Activated CD8-positive, alpha-beta memory T cell treated with anti-CD3 and anti-CD28 coated beads, Interleukin-2, amount 50 U/mL, for 4 hours (primary cell): ENCODE data around the gene LAMC3.

Experiments used
- DNase-seq: peaks from one replicate; pipeline ENCODE4 v3.0.0-alpha.2; 2020

LAMC3 gene

DNA sequence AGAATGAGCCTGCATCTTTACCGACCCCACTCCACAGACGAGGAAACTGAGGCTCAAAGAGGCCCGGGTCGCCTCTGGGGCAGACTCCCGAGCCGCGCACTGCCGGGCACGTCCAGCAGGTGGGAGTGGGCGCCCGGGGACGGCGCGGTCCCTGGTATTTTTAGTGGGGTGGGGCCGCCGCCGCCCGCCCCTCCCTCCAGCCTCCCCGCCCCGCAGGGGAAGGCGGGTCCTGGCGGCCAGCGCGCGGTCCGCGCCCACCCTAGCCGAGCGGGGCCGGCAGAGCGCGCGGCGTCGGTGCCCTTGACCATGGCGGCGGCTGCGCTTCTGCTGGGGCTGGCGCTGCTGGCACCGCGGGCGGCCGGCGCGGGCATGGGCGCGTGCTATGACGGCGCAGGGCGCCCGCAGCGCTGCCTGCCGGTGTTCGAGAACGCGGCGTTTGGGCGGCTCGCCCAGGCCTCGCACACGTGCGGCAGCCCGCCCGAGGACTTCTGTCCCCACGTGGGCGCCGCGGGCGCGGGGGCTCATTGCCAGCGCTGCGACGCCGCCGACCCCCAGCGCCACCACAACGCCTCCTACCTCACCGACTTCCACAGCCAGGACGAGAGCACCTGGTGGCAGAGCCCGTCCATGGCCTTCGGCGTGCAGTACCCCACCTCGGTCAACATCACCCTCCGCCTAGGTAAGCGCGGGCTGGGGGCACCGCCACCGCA is at the start of gene LAMC3:
TSS of gene LAMC3 (plus strand) at position 266 of the 710 bp plus-strand sequence. CDS start at position 307, 41 bp downstream.
- no peak for DNase-seq

DNA sequence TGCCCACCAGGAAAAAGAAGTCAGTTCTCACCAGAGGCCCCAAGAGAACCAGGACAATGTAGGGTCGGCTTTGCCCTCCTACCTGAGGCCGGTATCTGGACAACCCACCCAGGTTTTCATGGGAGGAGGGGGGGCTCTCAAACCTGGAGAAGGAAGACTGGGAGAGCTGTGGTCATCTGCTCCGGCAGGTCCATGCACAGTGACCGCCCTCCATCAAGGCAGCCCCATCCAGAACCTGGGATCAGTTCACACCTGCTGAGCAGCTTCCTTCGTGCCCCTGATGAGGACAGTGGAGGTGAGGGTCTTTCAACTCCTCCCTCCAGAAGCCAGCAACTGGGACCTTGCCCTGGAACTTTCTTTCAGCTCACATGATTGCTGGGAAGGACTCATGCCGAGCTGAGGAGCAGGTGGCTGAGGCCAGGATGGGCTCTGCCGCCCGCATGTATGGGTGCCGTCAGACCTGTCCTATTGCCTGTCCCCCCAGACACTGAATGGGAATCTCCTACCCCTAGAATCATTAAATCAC is 49.1 kb upstream of the LAMC3 start:
- no peak for DNase-seq

GRCh38 chr9:130960522-130961378 is 48.2 kb upstream of the LAMC3 start:
- DNase-seq: no peak

DNA sequence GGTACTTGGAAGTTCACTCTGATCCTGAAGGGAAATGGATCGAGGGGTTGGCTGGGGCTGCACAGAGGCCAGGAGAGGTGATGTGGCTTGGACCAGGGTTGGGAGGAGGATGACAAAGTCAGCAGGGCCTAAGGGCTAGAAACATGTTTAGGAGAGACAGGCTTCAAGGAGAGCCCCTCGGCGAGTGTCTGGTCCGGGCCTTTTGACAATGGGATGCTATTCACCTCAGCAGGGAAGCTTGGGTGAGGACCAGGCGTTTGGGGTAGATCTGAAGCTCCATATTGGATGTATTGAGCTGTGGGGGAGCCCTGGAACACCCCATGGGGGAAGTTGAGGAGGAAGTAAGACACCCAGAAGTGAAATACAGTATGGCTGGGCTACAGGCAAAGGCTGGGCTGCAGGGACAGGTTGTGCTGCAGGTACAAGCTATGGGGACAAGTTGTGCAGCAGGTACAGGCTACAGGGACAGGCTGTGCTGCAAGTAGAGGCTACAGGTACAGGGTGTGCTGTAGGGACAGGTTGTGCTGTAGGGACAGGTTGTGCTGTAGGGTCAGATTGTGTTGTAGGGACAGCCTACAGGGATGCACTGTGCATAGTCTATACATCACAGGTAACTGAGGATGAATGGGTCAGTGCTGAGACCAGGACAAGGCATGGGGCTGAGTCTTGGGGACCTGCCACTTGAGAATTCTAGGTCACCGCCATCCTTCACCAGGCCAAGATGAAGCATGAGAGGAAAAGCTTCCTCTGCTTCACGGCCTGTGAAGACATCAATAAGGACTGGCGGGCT is 47.3 kb upstream of the LAMC3 start:
- no peak for DNase-seq

GRCh38 chr9:130962418-130963316 is 46.3 kb upstream of the LAMC3 start:
- DNase-seq: no peak

GRCh38 chr9:130963337-130963908 is 45.6 kb upstream of the LAMC3 start:
- DNase-seq: no peak

DNA sequence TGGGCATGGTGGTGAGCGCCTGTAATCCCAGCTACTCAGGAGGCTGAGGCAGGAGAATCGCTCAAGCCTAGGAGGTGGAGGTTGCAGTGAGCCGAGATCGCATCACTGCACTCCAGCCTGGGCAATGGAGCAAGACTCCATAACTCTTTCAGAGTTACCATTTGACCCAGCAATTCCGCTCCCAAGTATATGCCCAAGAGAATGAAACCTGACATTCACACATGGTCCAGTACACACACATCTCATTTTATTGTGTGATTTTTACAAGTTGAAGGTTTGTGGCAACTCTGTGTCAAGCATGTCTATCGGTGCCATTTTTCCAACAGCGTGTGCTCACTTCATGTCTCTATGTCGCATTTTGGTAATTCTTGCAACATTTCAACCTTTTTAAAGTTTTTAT is 45.1 kb upstream of the LAMC3 start:
- DNase-seq: no peak

DNA sequence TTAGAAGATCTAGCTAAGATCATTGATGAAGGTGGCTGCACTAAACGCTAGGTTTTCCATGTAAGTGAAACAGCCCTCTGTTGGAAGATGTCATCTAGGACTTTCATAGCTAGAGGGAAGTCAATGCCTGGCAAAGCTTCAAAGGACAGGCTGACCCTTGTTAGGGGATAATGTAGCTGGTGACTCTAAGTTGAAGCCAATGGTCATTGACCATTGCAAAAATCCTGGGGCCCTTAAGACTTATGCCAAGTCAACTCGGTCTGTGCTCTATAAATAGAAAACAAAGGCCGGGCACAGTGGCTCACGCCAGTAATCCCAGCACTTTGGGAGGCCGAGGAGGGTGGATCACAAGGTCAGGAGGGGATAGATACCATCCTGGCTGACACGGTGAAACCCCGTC is 43.3 kb upstream of the LAMC3 start:
- DNase-seq: no peak

GRCh38 chr9:130970052-130970451 is 38.9 kb upstream of the LAMC3 start:
- DNase-seq: no peak

DNA sequence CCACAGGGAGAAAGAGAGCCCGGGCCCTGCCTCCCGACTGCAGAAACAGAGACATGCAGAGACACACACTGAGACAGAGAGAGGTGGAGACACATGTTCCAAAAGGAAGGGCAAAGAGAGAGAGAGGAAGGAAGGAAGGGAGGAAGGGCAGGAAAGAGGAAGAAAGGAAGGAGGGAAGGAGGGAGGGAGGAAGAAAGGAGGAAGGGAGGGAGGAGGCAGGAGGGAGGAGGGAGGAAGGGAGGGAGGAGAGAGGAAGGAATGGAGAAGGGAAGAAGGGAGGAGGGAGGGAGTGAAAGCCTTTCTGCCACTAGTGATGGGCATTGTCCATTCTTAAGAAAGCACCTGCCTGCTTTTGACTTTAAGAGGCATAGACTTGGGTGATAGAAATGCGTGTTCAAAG is 38.1 kb upstream of the LAMC3 start:
- DNase-seq: no peak

DNA sequence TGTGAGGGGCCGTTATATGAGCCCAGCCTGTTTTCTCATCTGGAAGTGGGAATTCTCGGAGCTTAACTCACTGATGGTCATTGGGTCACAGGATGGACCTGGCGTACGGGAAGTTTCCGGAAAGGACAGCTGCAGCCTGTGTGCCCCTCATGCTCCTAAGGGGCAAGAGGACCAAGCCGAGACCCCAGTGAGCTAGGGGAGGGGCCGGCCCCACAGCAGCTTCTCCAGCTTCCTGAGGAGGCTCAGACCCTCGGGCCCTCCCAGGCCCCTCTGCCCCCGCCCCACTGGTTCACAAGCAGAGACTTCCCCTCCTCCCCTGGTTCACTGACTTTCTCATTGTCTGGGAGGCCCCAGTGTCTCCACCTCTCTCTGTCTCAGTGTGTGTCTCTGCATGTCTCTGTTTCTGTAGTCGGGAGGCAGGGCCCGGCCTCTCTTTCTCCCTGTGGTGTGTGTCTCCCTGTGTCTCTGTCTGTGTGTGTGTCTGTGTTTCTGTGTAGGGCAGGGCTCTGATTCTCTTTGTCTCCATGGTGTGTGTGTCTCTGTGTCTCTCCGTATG is 37.6 kb upstream of the LAMC3 start:
- no peak for DNase-seq

DNA sequence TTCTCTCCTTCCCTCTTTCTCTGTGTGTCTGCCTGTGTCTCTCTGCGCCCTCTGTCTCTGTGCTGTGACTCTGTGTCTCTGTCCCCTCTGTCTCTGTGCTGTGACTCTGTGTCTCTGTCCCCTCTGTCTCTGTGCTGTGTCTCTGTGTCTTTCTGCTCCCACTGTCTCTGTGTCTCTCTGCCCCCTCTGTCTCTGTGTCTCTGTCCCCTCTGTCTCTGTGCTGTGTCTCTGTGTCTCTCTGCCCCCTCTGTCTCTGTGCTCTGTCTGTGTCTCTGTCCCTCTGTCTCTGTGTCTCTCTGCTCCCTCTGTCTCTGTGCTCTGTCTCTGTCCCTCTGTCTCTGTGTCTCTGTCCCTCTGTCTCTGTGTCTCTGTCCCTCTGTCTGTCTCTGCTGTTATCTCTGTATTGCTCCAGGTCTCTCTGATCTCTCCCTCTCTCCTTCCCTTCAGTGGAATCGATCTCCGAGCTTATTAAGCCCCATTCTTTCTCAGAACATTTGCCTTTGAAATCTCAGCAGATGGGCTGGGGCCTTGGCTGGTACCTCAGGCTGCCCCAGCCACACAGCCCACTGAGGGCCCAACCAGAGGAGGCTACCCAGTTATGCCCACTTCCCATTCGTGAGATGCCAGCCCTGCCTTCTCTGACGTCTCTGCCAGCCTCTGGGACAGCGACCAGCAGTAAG is 36.6 kb upstream of the LAMC3 start:
- DNase-seq: no peak

GRCh38 chr9:130972957-130973685 is 35.9 kb upstream of the LAMC3 start:
- DNase-seq: no peak

DNA sequence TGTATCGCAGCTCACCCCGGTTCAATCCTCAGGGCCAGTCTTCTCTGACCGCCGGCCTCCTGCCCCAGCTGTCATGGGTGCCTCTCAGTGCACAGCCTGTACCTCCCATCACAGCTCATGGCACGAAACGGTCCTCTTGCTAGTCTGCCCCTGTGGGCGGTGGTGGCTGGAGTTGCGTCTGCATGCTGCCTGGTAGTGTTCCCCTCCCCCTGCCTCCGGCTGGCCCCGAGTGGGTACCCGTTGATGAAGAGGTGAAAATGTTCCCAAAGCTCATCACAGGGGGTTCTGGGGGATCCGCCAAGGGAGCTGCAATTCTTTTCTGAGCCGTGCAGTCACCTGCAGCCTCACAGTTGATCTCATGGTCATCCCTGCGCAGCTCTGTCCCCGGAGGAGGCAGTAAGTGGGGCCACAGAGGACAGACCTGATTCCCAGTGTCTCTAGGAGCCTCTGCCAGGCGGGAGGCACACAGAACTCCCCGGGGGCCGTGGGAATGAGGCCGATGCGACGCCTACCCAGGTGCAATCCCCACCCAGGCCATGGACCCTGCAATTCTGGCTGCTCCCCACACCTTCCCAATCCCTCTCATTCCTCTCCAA is 35.2 kb upstream of the LAMC3 start:
- no peak for DNase-seq

- no peak for DNase-seq
Observed at GRCh38 chr9:130974697-130975096, 34.3 kb upstream of the LAMC3 start.

DNA sequence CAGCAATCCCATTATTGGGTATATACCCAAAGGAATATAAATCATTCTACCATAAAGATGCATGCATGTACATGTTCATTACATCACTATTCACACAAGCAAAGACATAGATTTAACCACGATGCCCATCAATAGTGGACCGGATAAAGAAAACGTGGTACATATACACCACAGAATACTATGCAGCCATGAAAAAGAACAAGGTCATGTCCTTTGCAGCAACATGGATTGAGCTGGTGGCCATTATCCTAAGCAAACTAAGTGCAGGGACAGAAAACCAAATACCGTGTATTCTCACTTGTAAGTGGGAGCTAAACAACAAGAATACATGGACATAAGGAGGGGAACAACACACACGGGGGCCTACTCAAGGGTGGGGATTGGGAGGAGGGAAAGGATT is 33.8 kb upstream of the LAMC3 start:
- no peak for DNase-seq

GRCh38 chr9:130975932-130976841 is 32.8 kb upstream of the LAMC3 start:
- no peak for DNase-seq

- no peak for DNase-seq
Observed at GRCh38 chr9:130977811-130978221, 31.2 kb upstream of the LAMC3 start.
